Measurements from ENCODE around the gene ABCB9.

ABCB9 gene

GRCh38 chr12:122980183-122981035 is 14.1 kb upstream of the ABCB9 start, which contains the start of gene ARL6IP4:
TSS of gene ARL6IP4 (plus strand) at chr12:122980681. CDS start at chr12:122981140, 459 bp downstream.
- Histone ChIP-seq H3K4me3 (peak within 1 kb of the TSS; percentile 88), H3K27ac (peak within 1 kb of the TSS; percentile 83 to 87)
- no peak for TF ChIP-seq CTCF (IDR thresholded peaks at IDR 0.05)
- DNase-seq (ENCODE audit: low spot score): no peak

GRCh38 chr12:122979908-122980182 is 13.6 kb upstream of the ABCB9 start:
- no peak for TF ChIP-seq CTCF (IDR thresholded peaks at IDR 0.05)
- H3K27ac ChIP-seq: peak overlapping the region; percentile 83 to 87

GRCh38 chr12:122979001-122979907 is 13.0 kb upstream of the ABCB9 start:
- peak overlapping the region; percentile 88 for H3K4me3 ChIP-seq
- DNase-seq (ENCODE audit: low spot score): no peak
- H3K27ac ChIP-seq: peak overlapping the region in 1 of 2 donors; percentile 87
- TF ChIP-seq CTCF (IDR thresholded peaks at IDR 0.05): no peak

More at GRCh38 chr12:122979908-122980182, 13.6 kb upstream of the ABCB9 start:
- no peak for DNase-seq (ENCODE audit: low spot score)
- peak overlapping the region; percentile 88 for H3K4me3 ChIP-seq

- H3K27ac ChIP-seq: no peak overlapping the region
- no peak overlapping the region for H3K4me3 ChIP-seq
- TF ChIP-seq CTCF (IDR thresholded peaks at IDR 0.05): no peak
- no peak for DNase-seq (ENCODE audit: low spot score)
These were observed 12.3 kb upstream of the ABCB9 start for GRCh38 chr12:122978507-122978955.

GRCh38 chr12:122977655-122978392 is 11.6 kb upstream of the ABCB9 start:
- no peak for TF ChIP-seq CTCF (IDR thresholded peaks at IDR 0.05)
- DNase-seq (ENCODE audit: low spot score): no peak
- H3K27ac ChIP-seq: no peak overlapping the region
- no peak overlapping the region for H3K4me3 ChIP-seq

GRCh38 chr12:122977153-122977552 is 10.9 kb upstream of the ABCB9 start:
- TF ChIP-seq CTCF (IDR thresholded peaks at IDR 0.05): no peak
- Histone ChIP-seq H3K4me3 (no peak overlapping the region), H3K27ac (no peak overlapping the region)
- no peak for DNase-seq (ENCODE audit: low spot score)

All from coronary artery (tissue), 2 donors.